Measurements from ENCODE around the gene GLIS1. TPM values are rescaled to one million over a fixed set of nuclear protein-coding genes. Genes with fewer than 3 reads are reported as not detected.
"Not testable (repeated sequence)": the region's sequence is repeated elsewhere in the genome, so short reads cannot be mapped to it uniquely, and the experiment has no call there.

GLIS1 gene
- total and polyA plus RNA-seq, 4 donors = 0.19 to 1.8 (median 0.65) TPM

DNA sequence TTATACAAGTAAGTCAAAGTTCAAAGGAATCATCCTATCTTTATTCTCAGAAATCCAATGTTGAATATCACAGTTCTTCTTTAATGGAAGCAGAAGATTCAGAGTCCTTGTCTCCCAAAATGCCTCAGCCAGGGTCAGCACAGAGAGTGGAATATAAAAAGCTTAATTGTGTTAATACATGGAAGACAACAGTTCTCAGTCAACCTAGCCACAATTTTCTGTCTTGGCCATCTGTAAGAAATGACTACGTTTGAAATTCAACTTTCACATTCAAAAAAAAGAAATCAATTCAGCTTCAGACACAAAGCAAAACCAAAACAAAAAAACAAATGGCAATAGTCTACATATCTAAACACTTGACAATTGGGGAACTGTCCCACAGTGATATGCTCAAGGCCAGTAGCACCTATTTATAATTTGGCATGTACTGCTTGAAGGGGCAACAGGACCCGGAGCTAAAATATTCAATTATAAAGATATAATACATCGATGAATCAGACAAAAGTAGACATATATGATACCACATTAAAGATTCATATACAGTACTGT lies 27.3 kb upstream of the GLIS1 start:
- intact Hi-C loops (cut with DNase I) = no loop called here
- no peak for ATAC-seq (ENCODE audit: low FRiP score)
- H3K4me3 ChIP-seq (ENCODE audit: low read length in 2 of 2) = no peak overlapping the region
- no peaks in the 10 kb centered on the region for H3K9me3 ChIP-seq (ENCODE audit: control insufficient read depth, low read length)
- no peaks in the 10 kb centered on the region for H3K4me1 ChIP-seq (ENCODE audit: control insufficient read depth in 1 of 2, insufficient read depth in 2 of 2, low read length in 2 of 2)
- H3K27ac ChIP-seq (ENCODE audit: low read depth in 1 of 2, low read length in 2 of 2) = no peak overlapping the region
- DNase-seq = no peak
- peaks cover 0 to 4% of the 10 kb centered on the region in 2 donors for H3K36me3 ChIP-seq (ENCODE audit: control insufficient read depth in 1 of 2, insufficient read depth in 2 of 2, low read length in 1 of 2)
- WGBS, 2 donors = 89 to 91% methylated on average over 3 of the region's 3 CpGs
- no peaks in the 10 kb centered on the region for H3K27me3 ChIP-seq (ENCODE audit: control insufficient read depth in 1 of 2, insufficient read depth in 2 of 2, low read length in 1 of 2)

DNA sequence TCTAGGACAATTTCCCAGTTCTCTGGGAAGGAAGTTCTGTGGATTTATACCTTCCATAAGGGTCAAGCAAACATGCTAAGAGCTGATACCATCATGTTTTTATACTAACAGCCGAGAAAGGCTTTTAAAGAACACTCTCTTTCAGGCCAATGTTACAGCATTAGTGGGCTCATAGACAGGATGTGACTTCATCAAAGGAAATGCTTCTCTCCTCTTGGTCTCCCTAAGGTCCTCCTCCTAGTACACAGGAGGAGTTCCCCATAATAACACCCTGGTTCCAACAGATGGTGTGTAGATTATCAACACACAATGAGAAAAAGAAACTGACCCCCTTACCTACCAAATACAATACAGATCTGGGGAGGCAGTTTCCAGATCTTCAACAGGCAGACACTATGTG lies 26.7 kb upstream of the GLIS1 start:
- peaks cover 0 to 4% of the 10 kb centered on the region in 2 donors for H3K36me3 ChIP-seq (ENCODE audit: control insufficient read depth in 1 of 2, insufficient read depth in 2 of 2, low read length in 1 of 2)
- intact Hi-C loops (cut with DNase I) = no loop called here
- no peak for ATAC-seq (ENCODE audit: low FRiP score)
- DNase-seq = no peak
- H3K4me3 ChIP-seq (ENCODE audit: low read length in 2 of 2) = no peak overlapping the region
- no peaks in the 10 kb centered on the region for H3K9me3 ChIP-seq (ENCODE audit: control insufficient read depth, low read length)
- H3K27me3 ChIP-seq (ENCODE audit: control insufficient read depth in 1 of 2, insufficient read depth in 2 of 2, low read length in 1 of 2) = no peaks in the 10 kb centered on the region
- H3K27ac ChIP-seq (ENCODE audit: low read depth in 1 of 2, low read length in 2 of 2) = no peak overlapping the region
- WGBS, 2 donors = 77 to 88% methylated on average over 1 of the region's 1 CpG
- H3K4me1 ChIP-seq (ENCODE audit: control insufficient read depth in 1 of 2, insufficient read depth in 2 of 2, low read length in 2 of 2) = no peaks in the 10 kb centered on the region

DNA sequence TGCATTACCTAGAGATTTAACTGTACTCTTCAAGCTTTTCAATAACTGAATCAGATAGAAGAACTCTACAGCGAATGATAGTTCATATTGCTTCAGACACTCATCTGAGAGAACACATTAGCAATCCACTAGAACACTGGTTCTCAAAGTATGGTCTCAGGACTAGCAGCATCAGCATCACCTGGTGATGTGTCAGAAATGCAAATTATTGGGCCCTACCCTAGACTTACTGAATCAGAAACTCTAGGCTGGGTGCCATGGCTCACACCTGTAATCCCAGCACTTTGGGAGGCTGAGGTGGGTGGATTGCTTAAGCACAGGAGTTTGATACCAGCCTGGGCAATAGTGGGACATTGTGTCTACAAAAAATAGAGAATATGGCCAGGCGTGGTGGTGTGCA lies 24.9 kb upstream of the GLIS1 start:
- no peaks in the 10 kb centered on the region for H3K27me3 ChIP-seq (ENCODE audit: control insufficient read depth in 1 of 2, insufficient read depth in 2 of 2, low read length in 1 of 2)
- H3K4me1 ChIP-seq (ENCODE audit: control insufficient read depth in 1 of 2, insufficient read depth in 2 of 2, low read length in 2 of 2) = no peaks in the 10 kb centered on the region
- H3K9me3 ChIP-seq (ENCODE audit: control insufficient read depth, low read length) = no peaks in the 10 kb centered on the region
- peaks cover 0 to 1% of the 10 kb centered on the region in 2 donors for H3K36me3 ChIP-seq (ENCODE audit: control insufficient read depth in 1 of 2, insufficient read depth in 2 of 2, low read length in 1 of 2)
- no peak overlapping the region for H3K4me3 ChIP-seq (ENCODE audit: low read length in 2 of 2)
- ATAC-seq (ENCODE audit: low FRiP score) = no peak
- DNase-seq = no peak
- WGBS, 2 donors = 94 to 97% methylated on average over 2 of the region's 2 CpGs
- intact Hi-C loops (cut with DNase I) = no loop called here
- H3K27ac ChIP-seq (ENCODE audit: low read depth in 1 of 2, low read length in 2 of 2) = no peak overlapping the region

DNA sequence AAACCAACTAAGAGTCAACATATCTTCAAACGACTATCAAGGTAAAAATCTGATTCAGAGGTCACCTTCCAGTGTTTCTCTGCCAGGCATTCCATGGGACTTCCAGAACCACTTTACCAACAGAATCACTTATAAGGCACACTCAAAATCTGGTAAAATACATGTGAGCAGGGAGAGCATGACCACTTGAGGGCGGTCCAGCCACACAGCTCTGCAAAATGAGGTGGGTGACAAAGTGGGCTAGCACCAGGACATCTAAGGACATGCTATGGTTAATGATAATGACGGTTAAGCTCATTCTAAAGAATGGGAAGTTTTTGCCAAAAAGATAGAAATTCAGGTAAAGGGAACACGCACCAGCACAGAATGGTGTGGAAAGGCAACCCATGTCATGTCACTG lies 24.5 kb upstream of the GLIS1 start:
- Histone ChIP-seq H3K27me3 (ENCODE audit: control insufficient read depth in 1 of 2, insufficient read depth in 2 of 2, low read length in 1 of 2) (no peaks in the 10 kb centered on the region), H3K36me3 (ENCODE audit: control insufficient read depth in 1 of 2, insufficient read depth in 2 of 2, low read length in 1 of 2) (no peaks in the 10 kb centered on the region), H3K27ac (ENCODE audit: low read depth in 1 of 2, low read length in 2 of 2) (no peak overlapping the region), H3K4me1 (ENCODE audit: control insufficient read depth in 1 of 2, insufficient read depth in 2 of 2, low read length in 2 of 2) (no peaks in the 10 kb centered on the region), H3K9me3 (ENCODE audit: control insufficient read depth, low read length) (no peaks in the 10 kb centered on the region), H3K4me3 (ENCODE audit: low read length in 2 of 2) (no peak overlapping the region)
- intact Hi-C loops (cut with DNase I) = no loop called here
- 94 to 96% methylated on average over 4 of the region's 4 CpGs for WGBS, 2 donors
- DNase-seq (no peak), ATAC-seq (ENCODE audit: low FRiP score) (no peak)

DNA sequence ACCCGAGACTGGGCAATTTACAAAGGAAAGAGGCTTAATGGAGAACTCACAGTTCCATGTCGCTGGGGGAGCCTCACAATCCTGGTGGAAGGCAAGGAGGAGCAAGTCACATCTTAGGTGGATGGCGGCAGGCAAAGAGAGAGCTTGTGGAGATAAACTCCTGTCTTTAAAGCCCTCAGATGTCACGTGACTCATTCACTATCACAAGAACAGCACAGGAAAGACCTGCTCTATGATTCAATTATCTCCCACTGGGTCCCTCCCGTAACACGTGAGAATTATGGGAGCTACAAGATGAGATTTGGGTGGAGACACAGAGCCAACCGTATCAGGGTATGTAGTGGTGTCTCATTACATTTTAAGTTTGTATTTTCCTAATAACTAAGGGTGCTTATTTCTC lies 21.5 kb upstream of the GLIS1 start:
- ATAC-seq (ENCODE audit: low FRiP score); H3K4me1 ChIP-seq (ENCODE audit: control insufficient read depth in 1 of 2, insufficient read depth in 2 of 2, low read length in 2 of 2); H3K27ac ChIP-seq (ENCODE audit: low read depth in 1 of 2, low read length in 2 of 2); H3K27me3 ChIP-seq (ENCODE audit: control insufficient read depth in 1 of 2, insufficient read depth in 2 of 2, low read length in 1 of 2); H3K9me3 ChIP-seq (ENCODE audit: control insufficient read depth, low read length); H3K4me3 ChIP-seq (ENCODE audit: low read length in 2 of 2); intact Hi-C loops (cut with DNase I); DNase-seq; H3K36me3 ChIP-seq (ENCODE audit: control insufficient read depth in 1 of 2, insufficient read depth in 2 of 2, low read length in 1 of 2): not testable (repeated sequence)
- 86 to 89% methylated on average over 7 of the region's 7 CpGs for WGBS, 2 donors

DNA sequence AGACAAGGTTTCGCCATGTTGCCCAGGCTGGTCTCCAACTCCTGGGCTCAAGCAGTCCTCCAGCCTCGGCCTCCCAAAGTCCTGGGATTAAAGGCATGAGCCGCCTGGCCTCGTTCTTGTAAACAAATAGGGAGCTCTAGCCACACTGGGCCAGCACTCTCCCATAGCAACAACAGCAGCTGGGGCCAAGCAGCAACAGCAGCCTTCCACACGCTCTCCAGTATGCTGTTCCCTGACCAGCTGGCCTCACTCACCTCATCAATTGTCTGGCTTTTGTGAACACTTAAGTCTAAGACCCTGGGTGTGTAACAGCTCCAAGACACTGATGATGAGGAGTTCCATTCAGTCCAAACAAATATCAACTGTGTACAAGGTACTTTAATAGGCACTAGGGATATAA lies 16.9 kb upstream of the GLIS1 start:
- ATAC-seq (ENCODE audit: low FRiP score) (no peak), DNase-seq (no peak)
- Histone ChIP-seq H3K27me3 (ENCODE audit: control insufficient read depth in 1 of 2, insufficient read depth in 2 of 2, low read length in 1 of 2) (no peaks in the 10 kb centered on the region), H3K9me3 (ENCODE audit: control insufficient read depth, low read length) (no peaks in the 10 kb centered on the region), H3K4me3 (ENCODE audit: low read length in 2 of 2) (no peak overlapping the region), H3K27ac (ENCODE audit: low read depth in 1 of 2, low read length in 2 of 2) (no peak overlapping the region), H3K4me1 (ENCODE audit: control insufficient read depth in 1 of 2, insufficient read depth in 2 of 2, low read length in 2 of 2) (no peaks in the 10 kb centered on the region), H3K36me3 (ENCODE audit: control insufficient read depth in 1 of 2, insufficient read depth in 2 of 2, low read length in 1 of 2) (no peaks in the 10 kb centered on the region)
- intact Hi-C loops (cut with DNase I) = loop anchor here in 1 of 2 donors (2.0 kb wide), 1 partner anchor 269 kb away; no protein-coding TSS in a partner anchor
- 87 to 88% methylated on average over 5 of the region's 5 CpGs for WGBS, 2 donors

DNA sequence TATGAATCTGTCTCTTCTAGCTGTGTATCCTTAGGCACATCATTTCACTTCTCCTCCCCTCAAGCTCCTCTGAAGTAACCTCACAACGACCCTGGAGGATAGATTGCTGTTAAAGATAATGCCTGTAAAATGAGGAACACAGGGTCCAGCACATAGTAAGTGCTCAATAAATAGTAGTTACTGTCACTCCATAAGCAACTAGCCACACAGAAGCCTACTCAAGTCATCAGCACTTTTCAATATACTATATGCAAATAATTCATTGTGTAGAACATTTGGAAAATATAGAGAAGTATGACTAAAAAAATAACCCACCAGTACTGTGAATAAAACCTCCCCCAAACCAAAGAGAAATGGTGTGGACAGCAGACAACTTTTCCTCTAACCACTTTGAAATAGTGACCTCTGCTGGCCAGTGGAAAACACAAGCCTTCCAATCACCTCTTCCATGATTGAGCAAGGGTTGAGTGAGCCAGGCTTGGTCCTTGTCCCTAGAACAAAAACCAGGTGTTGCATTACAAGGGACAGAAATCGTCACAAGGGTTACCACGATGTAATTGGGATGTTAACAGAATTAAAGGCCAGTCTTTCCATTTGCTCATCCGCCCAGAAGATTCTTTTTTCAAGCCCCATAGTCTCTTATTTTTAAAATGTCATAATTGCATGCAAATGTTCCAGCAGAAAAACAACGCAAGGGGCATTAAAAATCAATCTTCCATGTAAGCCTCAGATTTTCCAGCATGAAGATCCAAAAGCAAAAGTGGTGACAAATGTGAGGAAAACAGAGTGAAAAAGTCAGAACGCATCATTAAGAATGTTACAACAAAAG lies 15.7 kb upstream of the GLIS1 start:
- ATAC-seq (ENCODE audit: low FRiP score) = no peak
- no peaks in the 10 kb centered on the region for H3K4me1 ChIP-seq (ENCODE audit: control insufficient read depth in 1 of 2, insufficient read depth in 2 of 2, low read length in 2 of 2)
- H3K36me3 ChIP-seq (ENCODE audit: control insufficient read depth in 1 of 2, insufficient read depth in 2 of 2, low read length in 1 of 2) = no peaks in the 10 kb centered on the region
- 51 to 55% methylated on average over 6 of the region's 6 CpGs for WGBS, 2 donors
- intact Hi-C loops (cut with DNase I) = loop anchor here (1.0 to 2.0 kb wide), 2 partner anchors 268 to 269 kb away; no protein-coding TSS in a partner anchor
- H3K9me3 ChIP-seq (ENCODE audit: control insufficient read depth, low read length) = no peaks in the 10 kb centered on the region
- no peak overlapping the region for H3K4me3 ChIP-seq (ENCODE audit: low read length in 2 of 2)
- DNase-seq = no peak
- no peak overlapping the region for H3K27ac ChIP-seq (ENCODE audit: low read depth in 1 of 2, low read length in 2 of 2)
- H3K27me3 ChIP-seq (ENCODE audit: control insufficient read depth in 1 of 2, insufficient read depth in 2 of 2, low read length in 1 of 2) = no peaks in the 10 kb centered on the region

DNA sequence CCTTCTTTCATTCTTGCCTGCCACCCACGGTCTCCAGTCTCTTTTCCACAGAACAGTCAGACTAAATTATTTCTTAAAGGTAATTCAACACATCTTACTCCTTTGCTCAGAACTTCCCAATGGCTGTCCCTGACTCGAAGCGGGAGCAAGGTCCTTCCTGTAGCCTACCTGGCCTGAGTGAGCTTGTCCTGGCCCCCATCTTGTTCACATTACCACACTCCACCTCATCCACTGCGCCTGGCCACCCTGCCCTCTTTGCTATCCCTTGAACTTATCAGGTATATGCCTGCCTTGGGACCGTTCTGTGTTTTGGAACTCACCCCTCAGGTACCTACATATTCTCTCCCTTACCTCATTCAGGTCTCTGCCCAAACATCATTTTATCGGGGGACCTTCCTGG lies 13.3 kb upstream of the GLIS1 start:
- H3K27me3 ChIP-seq (ENCODE audit: control insufficient read depth in 1 of 2, insufficient read depth in 2 of 2, low read length in 1 of 2) = no peaks in the 10 kb centered on the region
- no peak for ATAC-seq (ENCODE audit: low FRiP score)
- H3K27ac ChIP-seq (ENCODE audit: low read depth in 1 of 2, low read length in 2 of 2) = no peak overlapping the region
- 89 to 91% methylated on average over 6 of the region's 6 CpGs for WGBS, 2 donors
- H3K9me3 ChIP-seq (ENCODE audit: control insufficient read depth, low read length) = peaks cover under 1% of the 10 kb centered on the region
- intact Hi-C loops (cut with DNase I) = no loop called here
- no peaks in the 10 kb centered on the region for H3K4me1 ChIP-seq (ENCODE audit: control insufficient read depth in 1 of 2, insufficient read depth in 2 of 2, low read length in 2 of 2)
- H3K36me3 ChIP-seq (ENCODE audit: control insufficient read depth in 1 of 2, insufficient read depth in 2 of 2, low read length in 1 of 2) = no peaks in the 10 kb centered on the region
- no peak overlapping the region for H3K4me3 ChIP-seq (ENCODE audit: low read length in 2 of 2)
- no peak for DNase-seq

DNA sequence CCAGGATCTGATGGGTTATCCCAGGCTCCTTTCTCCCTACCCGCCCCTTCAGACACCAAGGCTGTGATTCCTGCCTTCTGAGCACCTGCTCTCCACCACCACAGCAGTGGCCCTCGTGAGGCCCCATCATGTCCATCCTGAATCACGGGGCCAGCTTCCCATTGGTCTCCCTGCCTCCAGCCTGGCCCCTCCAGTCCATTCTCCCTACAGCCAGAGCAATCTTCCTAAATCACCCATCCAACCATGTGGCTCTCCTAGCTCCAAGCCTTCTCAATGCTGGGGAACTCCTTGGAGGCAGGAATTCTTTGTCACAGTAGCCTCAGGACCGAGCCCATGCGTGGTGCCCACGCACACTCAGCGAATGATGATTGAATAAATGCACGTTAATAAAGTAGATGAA lies 8.9 kb upstream of the GLIS1 start:
- H3K27me3 ChIP-seq (ENCODE audit: control insufficient read depth in 1 of 2, insufficient read depth in 2 of 2, low read length in 1 of 2) = no peaks in the 10 kb centered on the region
- no peak for DNase-seq
- no peak overlapping the region for H3K4me3 ChIP-seq (ENCODE audit: low read length in 2 of 2)
- H3K27ac ChIP-seq (ENCODE audit: low read depth in 1 of 2, low read length in 2 of 2) = no peak overlapping the region
- peaks cover 2% of the 10 kb centered on the region for H3K9me3 ChIP-seq (ENCODE audit: control insufficient read depth, low read length)
- 82 to 89% methylated on average over 8 of the region's 8 CpGs for WGBS, 2 donors
- ATAC-seq (ENCODE audit: low FRiP score) = no peak
- intact Hi-C loops (cut with DNase I) = no loop called here
- H3K36me3 ChIP-seq (ENCODE audit: control insufficient read depth in 1 of 2, insufficient read depth in 2 of 2, low read length in 1 of 2) = no peaks in the 10 kb centered on the region
- H3K4me1 ChIP-seq (ENCODE audit: control insufficient read depth in 1 of 2, insufficient read depth in 2 of 2, low read length in 2 of 2) = no peaks in the 10 kb centered on the region
